Diencephalon (tissue), 1 donor: ENCODE data around the gene SPEF2. TPM values are rescaled to one million over a fixed set of nuclear protein-coding genes. Genes with fewer than 3 reads are reported as not detected.

ENCODE experiments used
- small RNA-seq: library from RNA; depleted of rRNA; stranded (forward); fragments of <200 nt; gene quantifications from one replicate; pipeline ENCODE3, GENCODE V24; 2014
- total RNA-seq: library from RNA; depleted of rRNA; stranded (reverse); fragments of >200 nt; gene quantifications from one replicate; pipeline ENCODE4 v1.2.3, GENCODE V29; 2014

The SPEF2 gene, protein sequence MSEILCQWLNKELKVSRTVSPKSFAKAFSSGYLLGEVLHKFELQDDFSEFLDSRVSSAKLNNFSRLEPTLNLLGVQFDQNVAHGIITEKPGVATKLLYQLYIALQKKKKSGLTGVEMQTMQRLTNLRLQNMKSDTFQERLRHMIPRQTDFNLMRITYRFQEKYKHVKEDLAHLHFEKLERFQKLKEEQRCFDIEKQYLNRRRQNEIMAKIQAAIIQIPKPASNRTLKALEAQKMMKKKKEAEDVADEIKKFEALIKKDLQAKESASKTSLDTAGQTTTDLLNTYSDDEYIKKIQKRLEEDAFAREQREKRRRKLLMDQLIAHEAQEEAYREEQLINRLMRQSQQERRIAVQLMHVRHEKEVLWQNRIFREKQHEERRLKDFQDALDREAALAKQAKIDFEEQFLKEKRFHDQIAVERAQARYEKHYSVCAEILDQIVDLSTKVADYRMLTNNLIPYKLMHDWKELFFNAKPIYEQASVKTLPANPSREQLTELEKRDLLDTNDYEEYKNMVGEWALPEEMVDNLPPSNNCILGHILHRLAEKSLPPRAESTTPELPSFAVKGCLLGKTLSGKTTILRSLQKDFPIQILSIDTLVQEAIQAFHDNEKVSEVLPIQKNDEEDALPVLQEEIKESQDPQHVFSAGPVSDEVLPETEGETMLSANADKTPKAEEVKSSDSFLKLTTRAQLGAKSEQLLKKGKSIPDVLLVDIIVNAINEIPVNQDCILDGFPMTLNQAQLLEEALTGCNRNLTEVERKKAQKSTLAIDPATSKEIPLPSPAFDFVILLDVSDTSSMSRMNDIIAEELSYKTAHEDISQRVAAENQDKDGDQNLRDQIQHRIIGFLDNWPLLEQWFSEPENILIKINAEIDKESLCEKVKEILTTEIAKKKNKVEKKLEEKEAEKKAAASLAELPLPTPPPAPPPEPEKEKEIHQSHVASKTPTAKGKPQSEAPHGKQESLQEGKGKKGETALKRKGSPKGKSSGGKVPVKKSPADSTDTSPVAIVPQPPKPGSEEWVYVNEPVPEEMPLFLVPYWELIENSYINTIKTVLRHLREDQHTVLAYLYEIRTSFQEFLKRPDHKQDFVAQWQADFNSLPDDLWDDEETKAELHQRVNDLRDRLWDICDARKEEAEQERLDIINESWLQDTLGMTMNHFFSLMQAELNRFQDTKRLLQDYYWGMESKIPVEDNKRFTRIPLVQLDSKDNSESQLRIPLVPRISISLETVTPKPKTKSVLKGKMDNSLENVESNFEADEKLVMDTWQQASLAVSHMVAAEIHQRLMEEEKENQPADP (N-terminal part only)
- 27.5 TPM for total RNA-seq

GRCh38 chr5:35617435-35618303 is at the start of gene SPEF2:
Gene SPEF2, plus strand, starts transcription at chr5:35617863. Its CDS starts 135 bp downstream, at chr5:35617998.

DNA sequence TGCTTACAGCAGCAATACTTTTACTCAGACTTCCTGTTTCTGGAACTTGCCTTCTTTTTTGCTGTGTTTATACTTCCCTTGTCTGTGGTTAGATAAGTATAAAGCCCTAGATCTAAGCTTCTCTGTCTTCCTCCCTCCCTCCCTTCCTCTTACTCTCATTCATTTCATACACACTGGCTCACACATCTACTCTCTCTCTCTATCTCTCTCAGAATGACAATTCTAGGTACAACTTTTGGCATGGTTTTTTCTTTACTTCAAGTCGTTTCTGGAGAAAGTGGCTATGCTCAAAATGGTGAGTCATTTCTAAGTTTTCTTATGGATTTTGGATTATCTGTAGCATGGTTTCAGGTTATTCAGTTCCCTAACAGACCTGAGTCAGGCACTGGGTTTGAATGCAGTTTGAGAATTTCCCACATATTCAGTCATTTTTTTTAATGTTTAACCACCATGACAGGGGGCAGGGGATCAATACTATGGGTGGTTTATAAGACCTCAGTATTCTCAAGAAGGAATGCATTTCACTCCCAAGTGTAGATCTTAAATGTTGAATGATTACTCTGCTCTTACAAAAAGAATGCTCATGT is 239.2 kb downstream of the SPEF2 start, which contains the start of gene IL7R:
Gene IL7R (plus strand): TSS at position 127 of the 587 bp plus-strand sequence. CDS start 87 bp downstream, at position 214.

Small RNA genes lying within 50 kb of the gene (small RNA-seq; reads per million reads assigned to genes)
- gene RNU7-130P, result not detected

Other genes with a start within 250 kb of the SPEF2 start
- gene IL7R, start 239.0 kb downstream of the SPEF2 start, total RNA-seq, result 0.46 TPM